Pulmonary artery endothelial cell (primary cell): ENCODE data around the gene IRX1. TPM values are rescaled to one million over a fixed set of nuclear protein-coding genes. Genes with fewer than 3 reads are reported as not detected.

Source experiments
- DNase-seq: peaks from one replicate; pipeline ENCODE4 v3.0.0-alpha.2; 2011; ENCODE audit warnings: low read depth, low spot score
- total RNA-seq: library from RNA; depleted of rRNA; stranded (reverse); fragments of >200 nt; gene quantifications from 2 replicates; pipeline ENCODE4 v1.2.3, GENCODE V29; 2014

The IRX1 gene
- total RNA-seq: not detected in 2 replicates

- no peak for DNase-seq
Measured at GRCh38 chr5:3595006-3595961, at the start of gene IRX1. Gene IRX1, plus strand, starts transcription at chr5:3595832. Its CDS starts 274 bp downstream, at chr5:3596106.

GRCh38 chr5:3546028-3546427 is 49.6 kb upstream of the IRX1 start:
- no peak for DNase-seq

- DNase-seq: no peak
Measured at GRCh38 chr5:3564116-3564515, 31.5 kb upstream of the IRX1 start.

GRCh38 chr5:3564827-3565518 is 30.7 kb upstream of the IRX1 start:
- DNase-seq: no peak

- DNase-seq: no peak
Measured at GRCh38 chr5:3584724-3585531, 10.7 kb upstream of the IRX1 start.

GRCh38 chr5:3590161-3590966 is 5.3 kb upstream of the IRX1 start:
- DNase-seq: no peak

- DNase-seq: no peak
Measured at GRCh38 chr5:3590967-3591900, 4.4 kb upstream of the IRX1 start.

- no peak for DNase-seq
Measured at GRCh38 chr5:3592298-3592697, 3.3 kb upstream of the IRX1 start.

GRCh38 chr5:3593771-3594509 is 1.7 kb upstream of the IRX1 start:
- no peak for DNase-seq

GRCh38 chr5:3594510-3595005 is 1.1 kb upstream of the IRX1 start:
- DNase-seq: no peak

GRCh38 chr5:3596261-3596825 is 711 bp downstream of the IRX1 start:
- DNase-seq: no peak

- no peak for DNase-seq
Measured at GRCh38 chr5:3596857-3597166, 1.2 kb downstream of the IRX1 start.

- no peak for DNase-seq
Measured at GRCh38 chr5:3597167-3598007, 1.8 kb downstream of the IRX1 start.

GRCh38 chr5:3598207-3598606 is 2.6 kb downstream of the IRX1 start:
- DNase-seq: no peak

- no peak for DNase-seq
Measured at GRCh38 chr5:3598769-3599211, 3.2 kb downstream of the IRX1 start.

GRCh38 chr5:3599226-3600105 is 3.8 kb downstream of the IRX1 start:
- no peak for DNase-seq
